Skin epidermis (tissue), 12 donors: ENCODE results near the gene PCBD1.

ENCODE experiments used
- H3K27ac ChIP-seq, 21 experiments: fragments of 200-600 bp; sonication (generic) in 11 of 21; one replicate each; pipeline ENCODE4 v1.5.0; 2020; ENCODE audit warnings: mild to moderate bottlenecking in 3 of 21, inconsistent platforms in 2 of 21, moderate library complexity in 2 of 21
- H3K4me3 ChIP-seq, 7 experiments: fragments of 200-600 bp; sonication (generic) in 2 of 7; one replicate each; pipeline ENCODE4 v1.5.0; 2020; ENCODE audit warnings: inconsistent platforms in 2 of 7, mild to moderate bottlenecking in 2 of 7, moderate library complexity in 1 of 7

PCBD1 gene

GRCh38 chr10:70918851-70919530 is 30.6 kb upstream of the PCBD1 start:
- H3K4me3 ChIP-seq, result no peak overlapping the region

DNA sequence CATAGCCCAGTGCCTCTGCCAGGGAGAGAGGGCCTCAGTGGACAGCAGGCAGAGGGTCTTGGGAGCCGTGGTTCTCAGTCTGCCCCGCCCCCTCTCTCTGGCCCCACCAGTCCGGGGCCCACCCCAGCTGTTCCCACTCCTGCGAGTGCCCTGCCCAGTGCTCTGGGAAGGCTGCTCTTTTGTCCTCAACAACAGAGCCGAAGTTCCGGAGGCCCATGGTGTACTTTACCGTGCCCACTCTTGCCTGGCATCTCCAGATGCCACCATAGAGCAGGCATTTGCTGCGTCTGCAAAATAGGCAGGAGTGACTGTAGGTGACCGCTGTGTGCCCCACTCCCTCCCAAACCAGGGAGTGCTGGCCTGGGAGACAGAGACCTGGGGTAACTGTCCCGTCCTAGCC is 29.3 kb upstream of the PCBD1 start:
- Histone ChIP-seq H3K4me3 (no peak overlapping the region), H3K27ac (no peak overlapping the region)

More at GRCh38 chr10:70918851-70919530, 30.6 kb upstream of the PCBD1 start:
- H3K27ac ChIP-seq, result no peak overlapping the region

DNA sequence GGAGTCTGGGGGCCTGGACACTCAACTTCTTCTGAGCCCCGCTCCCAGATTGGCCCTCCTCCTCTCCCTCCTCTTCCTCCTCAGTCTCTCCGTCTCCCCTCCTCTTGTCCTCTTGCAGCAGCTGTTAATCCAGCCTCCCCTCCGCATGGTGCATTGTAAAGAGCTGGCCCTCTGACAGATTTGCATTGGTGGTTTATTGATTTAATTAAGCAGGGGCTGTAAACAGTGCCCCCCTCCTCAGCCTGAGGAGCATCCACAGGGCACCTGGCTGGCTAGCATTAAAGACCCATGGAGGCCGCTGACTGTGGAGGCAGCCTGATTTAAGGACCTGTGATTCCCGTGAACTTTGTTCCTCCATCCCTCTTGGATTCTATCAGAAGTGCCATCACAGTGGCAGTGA is 28.9 kb upstream of the PCBD1 start:
- no peak overlapping the region for H3K4me3 ChIP-seq
- no peak overlapping the region for H3K27ac ChIP-seq

- H3K27ac ChIP-seq, result no peak overlapping the region
- no peak overlapping the region for H3K4me3 ChIP-seq
Observed at GRCh38 chr10:70916241-70916640, 27.9 kb upstream of the PCBD1 start.

DNA sequence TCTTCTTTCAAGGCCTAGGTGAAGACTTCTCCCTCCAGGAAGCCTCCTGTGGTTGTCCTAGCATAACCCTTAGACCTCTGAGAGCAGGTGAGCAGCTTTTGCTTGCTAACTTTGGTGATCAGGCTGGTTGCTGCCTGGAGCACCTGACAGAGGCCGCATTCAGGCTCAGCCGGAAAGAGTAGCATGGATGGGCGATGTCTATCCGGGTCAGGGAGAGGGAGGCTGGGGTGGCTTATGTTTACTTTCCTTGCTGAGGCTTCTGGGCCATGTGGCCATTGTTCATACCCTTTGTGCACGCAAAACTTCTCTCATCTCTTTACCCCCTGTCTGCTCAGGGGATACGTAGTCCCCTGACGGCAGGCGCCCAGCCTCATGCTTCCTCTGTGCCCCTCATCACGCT is 27.4 kb upstream of the PCBD1 start:
- H3K4me3 ChIP-seq, result no peak overlapping the region
- H3K27ac ChIP-seq, result no peak overlapping the region

DNA sequence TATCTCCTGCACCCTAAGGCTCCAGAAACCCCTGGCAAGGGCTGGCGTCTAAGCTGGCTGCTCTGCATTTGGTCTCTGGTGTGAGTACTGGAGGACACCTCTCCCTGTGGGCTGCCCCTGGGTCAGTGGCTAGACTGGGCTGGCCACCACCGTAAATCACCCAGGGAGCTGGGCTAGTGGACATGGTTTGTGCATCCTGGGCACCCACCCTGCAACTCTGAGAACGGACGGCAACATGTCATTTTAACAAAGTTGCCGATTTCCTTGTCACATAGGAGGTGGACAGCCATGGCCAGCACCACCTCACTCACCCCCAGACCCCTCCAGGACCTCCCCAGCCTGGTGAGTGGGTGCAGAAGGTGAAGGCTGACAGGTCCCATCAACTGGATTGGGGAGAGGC is 26.8 kb upstream of the PCBD1 start:
- H3K27ac ChIP-seq, result no peak overlapping the region
- H3K4me3 ChIP-seq, result no peak overlapping the region

DNA sequence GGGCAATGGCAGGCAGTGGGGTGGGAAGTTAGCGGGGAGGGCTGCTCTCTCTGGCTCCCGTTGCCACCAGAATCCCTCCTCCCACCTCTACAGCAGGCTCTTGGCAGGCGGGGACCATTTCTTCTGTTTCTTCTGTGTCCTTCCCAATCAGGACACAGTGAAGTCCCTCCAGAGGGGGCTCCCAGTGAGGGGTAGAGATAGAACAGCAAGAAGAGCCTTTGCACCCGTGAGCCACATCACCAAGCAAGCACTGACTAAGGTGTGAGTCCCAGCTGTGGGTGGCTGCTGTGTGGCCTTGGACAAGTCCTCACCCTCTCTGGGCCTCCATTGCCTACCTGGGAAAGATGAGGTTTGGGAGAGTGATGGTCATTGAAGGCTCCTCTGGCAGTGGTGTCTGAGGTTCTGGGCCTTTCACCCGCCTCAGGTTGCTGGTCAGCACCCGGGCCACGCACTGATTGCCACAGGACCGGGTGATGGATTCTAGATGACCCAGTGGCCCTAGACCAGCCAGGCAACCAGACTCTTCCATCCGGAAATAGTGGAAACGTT is 26.0 kb upstream of the PCBD1 start:
- H3K4me3 ChIP-seq, result no peak overlapping the region

DNA sequence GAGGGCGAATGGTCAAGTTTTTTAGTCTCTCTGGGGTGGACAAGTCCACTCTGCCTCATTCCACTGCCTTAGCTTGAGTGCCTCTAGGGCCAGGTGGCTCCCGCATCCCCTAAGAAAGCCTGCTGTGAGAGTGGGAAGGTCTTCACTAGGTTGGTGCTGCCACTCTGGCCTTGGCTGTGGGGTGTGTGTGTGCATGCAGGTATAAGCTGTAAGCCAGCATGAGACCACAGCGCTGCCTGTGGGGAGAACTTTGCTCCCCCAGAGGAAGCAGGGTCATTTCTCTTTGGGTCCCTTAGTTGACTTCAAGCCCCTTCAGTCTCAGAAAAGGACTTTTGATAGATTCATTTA is 25.5 kb upstream of the PCBD1 start:
- Histone ChIP-seq H3K4me3 (no peak overlapping the region), H3K27ac (no peak overlapping the region)

More for the DNA sequence above, 26.0 kb upstream of the PCBD1 start:
- H3K27ac ChIP-seq, result no peak overlapping the region

DNA sequence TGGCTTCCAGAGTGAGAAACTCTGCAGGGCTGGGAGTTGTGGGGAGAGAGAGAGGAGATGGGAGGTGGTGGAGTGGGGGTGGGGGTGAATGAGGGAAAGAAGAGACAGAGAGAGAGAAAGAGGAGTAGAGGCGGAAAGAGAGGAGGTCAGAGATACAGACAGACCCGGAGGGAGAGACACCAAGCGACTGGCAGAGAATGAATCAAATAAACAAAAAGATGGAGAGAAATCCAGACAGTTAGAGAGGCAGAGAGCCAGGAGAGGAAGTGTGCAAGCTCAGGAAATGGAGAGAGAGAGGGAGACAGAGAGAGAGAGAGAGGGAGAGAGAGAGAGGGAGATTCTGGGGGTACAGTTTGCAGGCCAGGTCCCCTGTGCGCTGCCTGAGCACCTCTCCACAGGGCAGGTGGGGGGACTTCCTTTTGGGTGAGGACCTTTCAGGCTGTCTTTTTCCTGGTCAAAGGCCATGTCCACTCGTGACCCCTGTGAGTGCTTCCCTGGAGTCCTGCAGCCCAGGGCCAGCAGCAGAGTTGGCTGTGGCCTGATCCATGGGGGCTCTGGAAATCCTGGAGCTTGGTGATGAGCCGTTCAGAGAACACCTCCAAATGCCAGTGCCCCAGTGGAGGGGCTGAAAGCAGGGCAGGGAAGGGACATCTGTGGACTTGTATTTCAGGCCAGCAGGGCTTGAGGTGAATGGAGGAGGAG is 25.0 kb upstream of the PCBD1 start:
- Histone ChIP-seq H3K27ac (no peak overlapping the region), H3K4me3 (no peak overlapping the region)

- no peak overlapping the region for H3K27ac ChIP-seq
Observed at GRCh38 chr10:70912556-70912955, 24.2 kb upstream of the PCBD1 start.

GRCh38 chr10:70911386-70911785 is 23.0 kb upstream of the PCBD1 start:
- no peak overlapping the region for H3K27ac ChIP-seq
- H3K4me3 ChIP-seq, result no peak overlapping the region

More at GRCh38 chr10:70912556-70912955, 24.2 kb upstream of the PCBD1 start:
- no peak overlapping the region for H3K4me3 ChIP-seq

- no peak overlapping the region for H3K4me3 ChIP-seq
- no peak overlapping the region for H3K27ac ChIP-seq
Observed at GRCh38 chr10:70910486-70911341, 22.3 kb upstream of the PCBD1 start.

- H3K4me3 ChIP-seq, result no peak overlapping the region
- H3K27ac ChIP-seq, result no peak overlapping the region
Observed at GRCh38 chr10:70909326-70909935, 21.1 kb upstream of the PCBD1 start.

- no peak overlapping the region for H3K27ac ChIP-seq
Observed at GRCh38 chr10:70908406-70909296, 20.3 kb upstream of the PCBD1 start.

GRCh38 chr10:70907637-70908405 is 19.5 kb upstream of the PCBD1 start:
- H3K27ac ChIP-seq, result no peak overlapping the region

More at GRCh38 chr10:70908406-70909296, 20.3 kb upstream of the PCBD1 start:
- no peak overlapping the region for H3K4me3 ChIP-seq

GRCh38 chr10:70906953-70907636 is 18.7 kb upstream of the PCBD1 start:
- Histone ChIP-seq H3K4me3 (no peak overlapping the region), H3K27ac (no peak overlapping the region)

More at GRCh38 chr10:70907637-70908405, 19.5 kb upstream of the PCBD1 start:
- no peak overlapping the region for H3K4me3 ChIP-seq

DNA sequence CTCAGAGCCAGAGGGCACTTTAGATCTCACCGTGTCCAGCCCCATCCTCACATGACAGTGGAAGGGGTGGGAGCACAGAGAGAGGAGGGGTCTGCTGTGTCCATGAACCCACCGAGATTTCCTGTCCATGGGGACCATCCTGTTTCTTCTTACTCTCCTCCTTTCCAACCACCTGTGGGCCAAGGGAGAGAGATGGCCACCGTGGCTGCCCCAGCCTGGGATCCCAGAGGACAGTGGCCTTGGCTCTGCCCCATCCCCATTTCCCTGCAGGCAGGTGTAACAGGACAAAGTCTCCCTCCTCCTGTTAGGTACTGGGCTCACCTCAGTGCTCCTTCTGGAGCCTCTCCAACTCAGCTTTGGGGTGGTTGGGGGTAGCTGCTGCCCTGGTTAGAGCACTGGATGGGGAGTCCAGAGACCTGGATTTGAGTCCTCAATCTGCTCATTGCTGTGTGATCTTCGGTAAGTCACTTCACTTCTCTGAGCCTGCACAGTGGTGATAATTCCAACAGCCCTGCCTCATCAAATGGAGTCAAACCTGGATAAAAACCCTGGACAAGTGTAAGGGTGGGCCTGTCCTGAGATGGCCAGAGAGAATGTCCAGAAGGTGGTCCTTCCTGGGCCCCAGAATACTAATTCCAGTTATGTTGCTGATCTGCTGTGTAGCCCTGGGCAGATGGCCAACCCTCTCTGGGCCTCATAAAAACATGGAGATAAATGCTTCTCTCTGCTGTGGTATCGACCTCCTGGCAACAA is 17.8 kb upstream of the PCBD1 start:
- Histone ChIP-seq H3K27ac (no peak overlapping the region), H3K4me3 (no peak overlapping the region)
